HL-60 (cell line): Measurements from ENCODE around the gene ENTPD6.

Experiments
- CTCF ChIP-seq: IDR thresholded peaks from one replicate; pipeline ENCODE4 v1.5.1; 2011; ENCODE audit warnings: low read length, control low read depth, inconsistent platforms; ENCODE audit not compliant: insufficient read depth
- GABPA ChIP-seq: IDR thresholded peaks from 2 replicates; pipeline ENCODE4 v1.6.1; 2012; ENCODE audit warnings: low read depth
- POLR2AphosphoS5 ChIP-seq: IDR thresholded peaks from 2 replicates; pipeline ENCODE4 v1.6.1; 2012; ENCODE audit warnings: low read depth
- REST ChIP-seq: IDR thresholded peaks from 2 replicates; pipeline ENCODE4 v1.6.1; 2012; ENCODE audit warnings: low read depth; ENCODE audit not compliant: insufficient replicate concordance
- SPI1 ChIP-seq: IDR thresholded peaks from 2 replicates; pipeline ENCODE4 v1.6.1; 2012; ENCODE audit warnings: low read depth, mild to moderate bottlenecking, borderline replicate concordance

GRCh38 chr20:25178563-25179438 is 16.7 kb upstream of the ENTPD6 start:
- TF ChIP-seq CTCF (peak; percentile 67), POLR2AphosphoS5 (no peak), GABPA (no peak), REST (no peak), SPI1 (no peak)
